K562 (cell line): ENCODE results near the gene SLC25A51. TPM values are rescaled to one million over a fixed set of nuclear protein-coding genes. Genes with fewer than 3 reads are reported as not detected.

Experiments
- ADNP ChIP-seq: fragments of 200-800 bp; sonication (Bioruptor generic); IDR thresholded peaks from 2 replicates; pipeline ENCODE4 v1.6.1; 2016; ENCODE audit warnings: missing genetic modification characterization, missing compliant biosample characterization
- CREM ChIP-seq: IDR thresholded peaks from 2 replicates; pipeline ENCODE4 v1.6.1; 2014; ENCODE audit warnings: antibody characterized with exemption, low read depth
- DMBX1 ChIP-seq: fragments of 250-450 bp; sonication (Bioruptor Pico); IDR thresholded peaks from 2 replicates; pipeline ENCODE4 v1.8.0; 2022; ENCODE audit warnings: inconsistent platforms, mild to moderate bottlenecking, moderate library complexity, borderline replicate concordance
- ELK3 ChIP-seq: fragments of 450-650 bp; formaldehyde crosslinking; IDR thresholded peaks from 2 replicates; pipeline ENCODE4 v1.4.0; 2020; ENCODE audit warnings: mild to moderate bottlenecking
- ESRRB ChIP-seq: fragments of 250-450 bp; sonication (Bioruptor Pico); IDR thresholded peaks from 2 replicates; pipeline ENCODE4 v1.5.0; 2020; ENCODE audit warnings: mild to moderate bottlenecking, moderate library complexity, borderline replicate concordance
- FOXK1 ChIP-seq: sonication (generic); formaldehyde crosslinking; IDR thresholded peaks from 2 replicates; pipeline ENCODE4 v1.8.0; 2022; ENCODE audit warnings: missing genetic modification reagents, mild to moderate bottlenecking, borderline replicate concordance
- GABPB1 ChIP-seq: sonication (generic); formaldehyde crosslinking; IDR thresholded peaks from 2 replicates; pipeline ENCODE4 v1.8.0; 2022; ENCODE audit warnings: mild to moderate bottlenecking, missing genetic modification reagents
- HCFC1 ChIP-seq: IDR thresholded peaks from 2 replicates; pipeline ENCODE4 v1.6.1; 2012; ENCODE audit warnings: low read depth, low read length, improper control_type of control experiment
- HMG20A ChIP-seq: fragments of 450-650 bp; formaldehyde crosslinking; conservative IDR thresholded peaks from 2 replicates; pipeline ENCODE4 v1.4.0; 2020; ENCODE audit warnings: mild to moderate bottlenecking, mixed read lengths
- MXI1 ChIP-seq: IDR thresholded peaks from 2 replicates; pipeline ENCODE4 v1.6.1; 2011; ENCODE audit warnings: low read depth, mild to moderate bottlenecking, improper control_type of control experiment, low read length
- NR1H2 ChIP-seq: sonication (generic); formaldehyde crosslinking; IDR thresholded peaks from 2 replicates; pipeline ENCODE4 v1.4.0; 2020; ENCODE audit warnings: mild to moderate bottlenecking, missing genetic modification reagents
- POLR2H ChIP-seq: IDR thresholded peaks from 2 replicates; pipeline ENCODE4 v1.6.1; 2016; ENCODE audit warnings: missing genetic modification characterization, low read depth, mild to moderate bottlenecking, control low read depth, missing compliant biosample characterization, moderate library complexity
- RBFOX2 ChIP-seq: fragments of 200-400 bp; formaldehyde crosslinking; IDR thresholded peaks from 2 replicates; pipeline ENCODE4 v1.6.1; 2017; ENCODE audit warnings: low read depth, mild to moderate bottlenecking, low read length, moderate library complexity
- STAT5A ChIP-seq: IDR thresholded peaks from 2 replicates; pipeline ENCODE4 v1.6.1; 2012; ENCODE audit warnings: low read length, inconsistent platforms, borderline replicate concordance
- TAF15 ChIP-seq: fragments of 200-400 bp; formaldehyde crosslinking; IDR thresholded peaks from 2 replicates; pipeline ENCODE4 v1.6.1; 2017; ENCODE audit warnings: mild to moderate bottlenecking, low read depth, low read length, moderate library complexity
- TSC22D4 ChIP-seq: fragments of 450-650 bp; IDR thresholded peaks from 2 replicates; pipeline ENCODE4 v1.6.1; 2016; ENCODE audit warnings: missing genetic modification characterization, missing biosample characterization, control low read depth
- ZNF197 ChIP-seq: fragments of 200-800 bp; sonication (Bioruptor generic); IDR thresholded peaks from 2 replicates; pipeline ENCODE4 v1.6.1; 2016; ENCODE audit warnings: low read depth, missing genetic modification characterization, missing compliant biosample characterization
- ZNF212 ChIP-seq: fragments of 450-650 bp; formaldehyde crosslinking; IDR thresholded peaks from 2 replicates; pipeline ENCODE4 v1.4.0; 2020; ENCODE audit warnings: mild to moderate bottlenecking
- ZNF24 ChIP-seq: fragments of 450-650 bp; IDR thresholded peaks from 2 replicates; pipeline ENCODE4 v1.6.1; 2016
- ZNF507 ChIP-seq: conservative IDR thresholded peaks from 2 replicates; pipeline ENCODE4 v1.6.1; 2017; ENCODE audit warnings: missing genetic modification characterization, missing compliant biosample characterization
- ZNF57 ChIP-seq: fragments of 450-650 bp; formaldehyde crosslinking; IDR thresholded peaks from 2 replicates; pipeline ENCODE4 v1.4.0; 2020; ENCODE audit warnings: mild to moderate bottlenecking, moderate library complexity
- ZNF584 ChIP-seq: fragments of 200-800 bp; sonication (Bioruptor generic); IDR thresholded peaks from 2 replicates; pipeline ENCODE4 v1.6.1; 2016; ENCODE audit warnings: low read depth, mild to moderate bottlenecking, missing genetic modification characterization, missing compliant biosample characterization
- ZNF644 ChIP-seq: fragments of 200-800 bp; sonication (Bioruptor generic); IDR thresholded peaks from 2 replicates; pipeline ENCODE4 v1.6.1; 2016; ENCODE audit warnings: low read depth, missing genetic modification characterization, missing compliant biosample characterization
- polyA plus RNA-seq, 8 experiments: library from polyadenylated mRNA; depleted of rRNA in 4 of 8; stranded (reverse) in 5 of 8; unstranded in 3 of 8; fragments of >200 nt; fragmentation: Nextera tagmentation in 2 of 8; fragmentation: Illumina TruSeq in 1 of 8; extraction: Ambion mirVana in 2 of 8; extraction: Trizol in 1 of 8; gene quantifications; 2 replicates each; pipeline versions ENCODE4 v1.2.1 to v1.2.3, GENCODE V29; 2011 to 2014; ENCODE audit warnings: inconsistent platforms in 1 of 8, missing spikeins in 1 of 8
- total RNA-seq, 7 experiments: library from RNA; depleted of rRNA in 6 of 7; stranded (reverse); fragments of >200 nt in 6 of 7; fragmentation: Illumina TruSeq in 2 of 7; extraction: Trizol in 2 of 7; gene quantifications; 2 replicates each; pipeline versions ENCODE4 v1.2.1 to v1.2.3, GENCODE V29; 2011 to 2021; ENCODE audit warnings: low replicate concordance in 1 of 7
- TF ChIP-seq, protein P1 (sequence below): conservative IDR thresholded peaks from 2 replicates; pipeline ENCODE4 v1.6.1; 2011; ENCODE audit warnings: low read depth, mild to moderate bottlenecking, low read length; ENCODE audit not compliant: control insufficient read depth
- TF ChIP-seq, protein P2 (sequence below): IDR thresholded peaks from 2 replicates; pipeline ENCODE4 v1.6.1; 2016; ENCODE audit warnings: missing genetic modification characterization, missing compliant biosample characterization
- TF ChIP-seq, protein P3 (sequence below): fragments of 450-650 bp; IDR thresholded peaks from 2 replicates; pipeline ENCODE4 v1.6.1; 2016; ENCODE audit warnings: low read depth, mild to moderate bottlenecking, moderate library complexity

Gene SLC25A51
- total and polyA plus RNA-seq, 9 of the 15 experiments (the other 6 are each of a cell fraction or from before 2014, with no cell fraction given) = 9.1 to 40.7 (median 24.5) TPM

- no peak for TF ChIP-seq TAF15
- no peak for TF ChIP-seq ELK3
- no peak for TF ChIP-seq HMG20A
- TF ChIP-seq DMBX1 (CRISPR knock-in tag) = no peak
- no peak for TF ChIP-seq ZNF644 (tag)
- no peak for TF ChIP-seq TSC22D4 (tag)
- no peak for TF ChIP-seq ZNF24
- peak; percentile 93 for TF ChIP-seq MXI1
- TF ChIP-seq, protein P1, sequence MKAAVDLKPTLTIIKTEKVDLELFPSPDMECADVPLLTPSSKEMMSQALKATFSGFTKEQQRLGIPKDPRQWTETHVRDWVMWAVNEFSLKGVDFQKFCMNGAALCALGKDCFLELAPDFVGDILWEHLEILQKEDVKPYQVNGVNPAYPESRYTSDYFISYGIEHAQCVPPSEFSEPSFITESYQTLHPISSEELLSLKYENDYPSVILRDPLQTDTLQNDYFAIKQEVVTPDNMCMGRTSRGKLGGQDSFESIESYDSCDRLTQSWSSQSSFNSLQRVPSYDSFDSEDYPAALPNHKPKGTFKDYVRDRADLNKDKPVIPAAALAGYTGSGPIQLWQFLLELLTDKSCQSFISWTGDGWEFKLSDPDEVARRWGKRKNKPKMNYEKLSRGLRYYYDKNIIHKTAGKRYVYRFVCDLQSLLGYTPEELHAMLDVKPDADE = no peak
- TF ChIP-seq NR1H2 (CRISPR knock-in tag) = no peak
- TF ChIP-seq, protein P2, sequence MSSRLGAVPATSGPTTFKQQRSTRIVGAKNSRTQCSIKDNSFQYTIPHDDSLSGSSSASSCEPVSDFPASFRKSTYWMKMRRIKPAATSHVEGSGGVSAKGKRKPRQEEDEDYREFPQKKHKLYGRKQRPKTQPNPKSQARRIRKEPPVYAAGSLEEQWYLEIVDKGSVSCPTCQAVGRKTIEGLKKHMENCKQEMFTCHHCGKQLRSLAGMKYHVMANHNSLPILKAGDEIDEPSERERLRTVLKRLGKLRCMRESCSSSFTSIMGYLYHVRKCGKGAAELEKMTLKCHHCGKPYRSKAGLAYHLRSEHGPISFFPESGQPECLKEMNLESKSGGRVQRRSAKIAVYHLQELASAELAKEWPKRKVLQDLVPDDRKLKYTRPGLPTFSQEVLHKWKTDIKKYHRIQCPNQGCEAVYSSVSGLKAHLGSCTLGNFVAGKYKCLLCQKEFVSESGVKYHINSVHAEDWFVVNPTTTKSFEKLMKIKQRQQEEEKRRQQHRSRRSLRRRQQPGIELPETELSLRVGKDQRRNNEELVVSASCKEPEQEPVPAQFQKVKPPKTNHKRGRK (tag) = no peak
- TF ChIP-seq ZNF197 (CRISPR knock-in tag) = no peak
- TF ChIP-seq, protein P3, sequence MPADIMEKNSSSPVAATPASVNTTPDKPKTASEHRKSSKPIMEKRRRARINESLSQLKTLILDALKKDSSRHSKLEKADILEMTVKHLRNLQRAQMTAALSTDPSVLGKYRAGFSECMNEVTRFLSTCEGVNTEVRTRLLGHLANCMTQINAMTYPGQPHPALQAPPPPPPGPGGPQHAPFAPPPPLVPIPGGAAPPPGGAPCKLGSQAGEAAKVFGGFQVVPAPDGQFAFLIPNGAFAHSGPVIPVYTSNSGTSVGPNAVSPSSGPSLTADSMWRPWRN = no peak
- TF ChIP-seq FOXK1 (CRISPR knock-in tag) = no peak
- no peak for TF ChIP-seq ZNF212 (CRISPR knock-in tag)
- no peak for TF ChIP-seq GABPB1
- no peak for TF ChIP-seq ZNF57
- TF ChIP-seq ZNF507 (tag) = no peak
- peak; percentile 76 for TF ChIP-seq CREM
- no peak for TF ChIP-seq ADNP (tag)
- no peak for TF ChIP-seq HCFC1
- TF ChIP-seq POLR2H (tag) = no peak
- no peak for TF ChIP-seq RBFOX2
- TF ChIP-seq STAT5A = no peak
- no peak for TF ChIP-seq ESRRB (CRISPR knock-in tag)
- no peak for TF ChIP-seq ZNF584 (CRISPR knock-in tag)
These were observed 33.0 kb upstream of the SLC25A51 start (continued) for GRCh38 chr9:37936965-37937364.
